GM21526 (cell line): ENCODE results near the gene PYGO1.
"Not testable (repeated sequence)": the region's sequence is repeated elsewhere in the genome, so short reads cannot be mapped to it uniquely, and the experiment has no call there.

Experiments
- ATAC-seq: cut with Tn5 transposase; IDR thresholded peaks from one replicate; pipeline ENCODE4 v1.9.1; 2021; ENCODE audit warnings: moderate library complexity; ENCODE audit not compliant: unreplicated experiment, low FRiP score

PYGO1 gene

DNA sequence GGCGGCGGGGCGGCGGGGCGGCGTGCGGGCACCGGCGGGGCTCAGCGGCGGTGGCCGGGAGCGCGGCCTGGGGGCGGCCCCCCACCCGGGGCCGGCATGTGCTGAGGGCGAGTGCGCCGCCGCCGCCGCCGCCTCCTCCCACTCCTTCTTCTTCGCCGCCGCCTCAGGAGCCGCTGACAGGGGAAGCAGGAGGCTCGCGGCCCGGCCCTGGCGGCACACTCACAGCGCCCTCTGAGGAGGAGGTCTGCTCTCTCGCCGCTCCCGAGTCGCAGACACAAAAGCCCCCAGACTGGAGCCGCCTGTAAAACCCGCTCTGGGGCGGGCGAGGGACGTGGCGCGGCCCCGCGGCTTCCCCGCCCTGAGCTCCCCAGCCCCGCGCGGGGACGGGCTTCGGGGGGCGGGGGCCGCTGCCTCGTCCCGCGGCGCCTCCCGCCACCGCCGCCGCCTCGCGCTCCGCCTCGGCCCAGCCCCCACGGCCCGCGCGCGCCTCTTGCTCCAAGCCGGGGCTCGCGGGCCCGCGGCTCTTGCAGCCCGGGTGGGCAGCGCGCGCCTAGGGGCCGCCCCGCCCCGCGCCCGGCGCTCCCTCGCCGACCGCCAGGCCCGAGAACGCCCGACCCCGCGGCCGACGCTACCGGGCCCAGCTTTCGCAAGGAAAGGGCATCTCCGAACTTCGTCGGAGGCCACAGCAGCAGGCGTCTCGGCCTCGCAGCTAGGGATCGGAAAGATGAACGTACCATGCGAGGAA lies at the start of gene PYGO1:
Gene PYGO1 (minus strand): TSS at position 276 of the 745 bp plus-strand sequence. CDS start 462 bp downstream, outside the sequence.
- ATAC-seq = peak; percentile 74

- ATAC-seq = no peak
Observed at GRCh38 chr15:55637086-55637485, 48.9 kb upstream of the PYGO1 start.

GRCh38 chr15:55633731-55634130 lies 45.6 kb upstream of the PYGO1 start:
- ATAC-seq = no peak

GRCh38 chr15:55632434-55632833 lies 44.3 kb upstream of the PYGO1 start:
- ATAC-seq = no peak

GRCh38 chr15:55630858-55631257 lies 42.7 kb upstream of the PYGO1 start:
- no peak for ATAC-seq

DNA sequence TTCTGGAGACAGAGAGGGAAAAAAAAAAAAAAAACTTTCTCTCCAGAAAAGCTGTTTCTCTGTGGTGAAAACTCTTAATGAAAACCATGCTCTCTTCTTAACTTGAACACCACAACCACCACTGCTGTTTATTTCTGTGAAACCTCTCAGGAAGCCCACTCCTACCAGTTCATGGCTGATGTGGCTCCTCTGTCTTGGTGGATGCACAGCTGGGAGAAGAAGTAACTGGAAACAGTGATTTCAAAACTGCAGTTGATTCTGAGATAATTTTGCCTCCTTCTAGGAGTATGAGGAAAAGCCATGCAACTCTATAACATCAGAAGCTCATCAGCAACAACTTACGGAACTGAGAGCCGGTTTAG lies 40.2 kb upstream of the PYGO1 start:
- ATAC-seq = no peak

- ATAC-seq = no peak
Observed at GRCh38 chr15:55627730-55628368, 39.7 kb upstream of the PYGO1 start.

DNA sequence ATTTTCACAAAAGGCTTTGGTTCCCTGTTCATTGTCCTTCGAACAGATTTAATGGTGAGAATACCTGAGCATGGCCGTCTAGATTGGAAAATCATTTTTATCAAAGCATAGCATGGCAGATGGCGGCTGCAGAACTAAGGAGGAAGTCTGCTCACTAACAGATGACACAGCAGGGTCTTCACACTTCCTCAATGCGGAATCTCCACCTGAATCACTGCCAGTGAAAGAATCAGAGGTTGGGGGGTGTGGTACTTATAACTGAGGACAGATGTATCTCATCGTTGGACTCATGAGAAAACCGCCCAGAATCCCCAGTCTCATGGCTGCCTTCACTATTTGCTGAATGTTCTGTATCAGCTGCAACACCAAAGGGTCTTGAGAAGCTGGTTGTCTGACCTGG lies 31.6 kb upstream of the PYGO1 start:
- ATAC-seq = no peak

DNA sequence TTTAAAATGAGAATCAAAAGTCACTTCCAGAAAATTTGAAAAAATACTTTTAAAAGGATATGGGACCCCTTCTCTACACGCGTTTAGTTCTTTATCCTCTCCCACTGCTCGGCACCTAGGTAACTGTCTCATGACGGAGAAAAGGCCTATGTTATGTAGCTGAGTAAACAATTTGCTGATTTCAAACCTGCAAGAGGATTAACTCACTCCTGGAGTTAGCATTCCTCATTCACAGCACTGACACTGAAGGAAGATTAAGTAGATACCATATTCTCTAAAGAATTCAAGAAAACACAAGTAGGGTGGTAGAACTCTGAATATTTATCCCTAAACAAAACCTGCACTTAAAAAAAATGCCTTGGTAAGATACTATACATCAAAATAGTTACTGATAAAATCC lies 30.2 kb upstream of the PYGO1 start:
- ATAC-seq = no peak

GRCh38 chr15:55615445-55615844 lies 27.3 kb upstream of the PYGO1 start:
- no peak for ATAC-seq

- no peak for ATAC-seq
Observed at GRCh38 chr15:55613727-55614126, 25.6 kb upstream of the PYGO1 start.

DNA sequence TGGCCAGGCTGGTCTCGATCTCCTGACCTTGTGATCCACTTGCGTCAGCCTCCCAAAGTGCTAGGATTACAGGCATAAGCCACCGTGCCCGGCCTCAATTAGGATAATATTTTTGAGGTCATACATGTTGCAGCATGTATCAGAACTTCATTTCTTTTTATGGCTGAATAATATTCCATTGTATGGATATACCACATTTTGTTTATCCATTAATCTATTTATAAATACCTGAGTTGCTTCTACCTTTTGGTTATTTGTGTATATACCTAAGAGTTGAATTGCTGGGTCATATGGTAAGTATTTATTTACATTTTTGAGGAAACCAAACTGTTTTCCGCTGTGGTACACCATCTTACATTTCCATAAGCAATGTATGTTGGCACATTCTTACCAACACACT lies 18.1 kb upstream of the PYGO1 start:
- no peak for ATAC-seq

GRCh38 chr15:55601374-55601773 lies 13.2 kb upstream of the PYGO1 start:
- ATAC-seq = no peak

DNA sequence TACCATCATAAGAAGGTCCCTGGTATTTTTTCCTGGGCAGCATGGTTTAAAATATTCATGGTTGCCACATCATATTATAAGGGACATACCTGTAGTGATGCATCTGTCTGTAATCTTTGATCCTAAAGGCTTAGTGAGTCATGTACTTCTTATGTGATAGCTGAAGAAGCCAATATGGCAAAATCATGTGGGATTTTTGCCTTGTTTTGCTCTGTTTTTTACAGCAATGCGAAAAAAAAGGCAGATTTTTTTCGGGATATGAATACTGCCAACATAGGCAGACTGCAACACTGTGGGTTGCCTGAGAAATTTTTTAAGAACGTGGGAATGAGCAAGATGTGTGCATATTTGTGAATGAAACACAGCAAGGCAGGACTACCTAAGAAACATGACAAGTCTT lies 11.3 kb upstream of the PYGO1 start:
- ATAC-seq = no peak

GRCh38 chr15:55593019-55593418 lies 4.9 kb upstream of the PYGO1 start:
- ATAC-seq = not testable (repeated sequence)

DNA sequence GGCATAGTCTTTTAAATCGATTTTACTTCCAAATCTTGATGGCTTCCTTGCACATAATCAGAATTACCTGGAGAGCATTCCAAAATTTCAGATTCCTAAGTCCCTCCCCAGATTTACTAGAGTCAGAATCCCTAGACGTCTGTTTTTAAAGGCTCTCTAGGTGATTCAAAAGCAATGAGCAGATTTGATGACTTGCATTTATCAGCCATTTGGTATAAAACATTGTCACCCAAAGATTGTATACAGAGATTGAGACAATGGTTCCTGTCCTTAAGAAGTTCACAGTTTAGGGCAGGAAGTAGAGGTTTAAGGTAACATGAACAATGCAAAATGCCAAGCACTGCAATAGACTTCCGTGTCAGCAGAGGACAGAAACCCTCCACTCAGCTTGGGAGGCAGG lies 2.6 kb upstream of the PYGO1 start:
- no peak for ATAC-seq

DNA sequence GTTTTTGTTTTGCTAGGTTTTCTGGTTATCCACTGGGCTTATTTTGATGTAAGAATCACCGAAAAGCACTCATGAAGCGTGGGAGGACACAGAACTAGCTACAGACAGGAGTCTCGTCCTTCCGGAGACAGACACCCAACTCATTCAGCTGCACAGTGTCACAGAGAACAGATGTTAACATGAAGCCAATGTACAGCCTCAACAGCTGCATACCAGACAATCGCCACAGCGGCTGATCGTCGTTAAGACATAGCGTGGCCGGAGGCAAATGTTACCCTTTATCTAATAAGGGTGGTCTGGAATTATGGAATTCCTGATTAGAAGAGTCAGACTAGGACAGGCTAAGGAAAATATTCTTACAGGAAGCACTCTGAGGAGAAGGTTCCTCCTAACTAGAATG lies 1.1 kb upstream of the PYGO1 start:
- ATAC-seq = no peak

GRCh38 chr15:55588815-55589115 lies 620 bp upstream of the PYGO1 start:
- ATAC-seq = no peak

- peak; percentile 31 for ATAC-seq
Observed at GRCh38 chr15:55587321-55588069, 650 bp downstream of the PYGO1 start.

- no peak for ATAC-seq
Observed at GRCh38 chr15:55586808-55587207, 1.3 kb downstream of the PYGO1 start.

DNA sequence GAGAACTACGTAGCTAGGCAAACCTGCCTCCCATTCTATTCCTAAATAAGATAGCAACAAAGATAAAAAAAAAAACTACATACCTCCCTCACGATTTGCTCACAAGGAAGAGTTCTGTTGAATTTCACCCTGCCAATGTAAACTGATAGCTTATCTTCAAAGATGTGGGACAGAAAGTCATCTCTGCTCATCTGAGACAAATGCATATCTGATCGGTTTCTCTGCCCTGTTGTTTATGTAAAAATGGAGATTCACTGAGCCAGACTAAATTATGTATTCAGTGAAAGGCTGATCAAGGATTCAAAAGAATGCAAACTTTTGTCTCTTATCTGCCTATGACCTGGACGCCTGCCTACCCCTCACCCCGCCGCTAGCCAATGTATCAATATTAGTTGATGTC lies 11.2 kb downstream of the PYGO1 start:
- no peak for ATAC-seq

DNA sequence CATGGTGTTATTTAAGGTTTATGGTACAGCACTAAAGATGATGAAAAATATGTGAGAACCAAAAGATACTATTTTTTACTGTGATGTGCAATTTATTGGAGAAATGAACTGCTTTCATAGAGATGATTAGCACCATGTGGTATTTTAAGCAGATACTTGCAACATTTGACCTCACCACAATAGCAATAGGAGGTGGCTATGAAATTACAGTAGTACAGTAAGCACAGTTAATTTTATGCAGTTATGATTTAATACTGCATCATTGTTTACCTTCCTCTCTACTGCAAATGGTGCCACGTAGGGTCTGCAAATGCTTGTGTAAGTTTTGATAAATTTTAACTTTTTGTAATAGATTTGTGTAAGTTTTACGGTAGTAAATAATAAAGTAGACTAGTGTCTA lies 14.0 kb downstream of the PYGO1 start:
- no peak for ATAC-seq
